Measurements from ENCODE around the gene CCDC196.
"Not testable (repeated sequence)": the region's sequence is repeated elsewhere in the genome, so short reads cannot be mapped to it uniquely, and the experiment has no call there.

Gene CCDC196

GRCh38 chr14:66496188-66496807, 10.1 kb downstream of the CCDC196 start:
- FAIRE-seq: no peak

- no peak for FAIRE-seq
Measured at GRCh38 chr14:66496911-66497310, 10.7 kb downstream of the CCDC196 start.

- FAIRE-seq: no peak
Measured at GRCh38 chr14:66498311-66498710, 12.1 kb downstream of the CCDC196 start.

- no peak for FAIRE-seq
Measured at GRCh38 chr14:66501592-66501991, 15.4 kb downstream of the CCDC196 start.

- not testable (repeated sequence) for FAIRE-seq
Measured at GRCh38 chr14:66502836-66503235, 16.7 kb downstream of the CCDC196 start.

GRCh38 chr14:66503532-66503931, 17.4 kb downstream of the CCDC196 start:
- no peak for FAIRE-seq

GRCh38 chr14:66507181-66507721, 21.1 kb downstream of the CCDC196 start:
- FAIRE-seq: no peak

- no peak for FAIRE-seq
Measured at GRCh38 chr14:66507722-66508546, 21.8 kb downstream of the CCDC196 start, which contains the start of gene GPHN. Gene GPHN (plus strand): TSS chr14:66508147.

- FAIRE-seq: no peak
Measured at GRCh38 chr14:66508547-66508845, 22.3 kb downstream of the CCDC196 start.

- no peak for FAIRE-seq
Measured at GRCh38 chr14:66508846-66509621, 22.9 kb downstream of the CCDC196 start.

- no peak for FAIRE-seq
Measured at GRCh38 chr14:66509874-66510273, 23.7 kb downstream of the CCDC196 start.

- no peak for FAIRE-seq
Measured at GRCh38 chr14:66511849-66512248, 25.7 kb downstream of the CCDC196 start.

- FAIRE-seq: no peak
Measured at GRCh38 chr14:66514213-66514612, 28.0 kb downstream of the CCDC196 start.

- FAIRE-seq: no peak
Measured at GRCh38 chr14:66530526-66530925, 44.4 kb downstream of the CCDC196 start.

- FAIRE-seq: no peak
Measured at GRCh38 chr14:66539034-66539433, 52.9 kb downstream of the CCDC196 start.

- no peak for FAIRE-seq
Measured at GRCh38 chr14:66540038-66540437, 53.9 kb downstream of the CCDC196 start.

GRCh38 chr14:66541627-66542026, 55.5 kb downstream of the CCDC196 start:
- no peak for FAIRE-seq

GRCh38 chr14:66543996-66544395, 57.8 kb downstream of the CCDC196 start:
- no peak for FAIRE-seq

- not testable (repeated sequence) for FAIRE-seq
Measured at GRCh38 chr14:66545191-66545590, 59.0 kb downstream of the CCDC196 start.

GRCh38 chr14:66545751-66546150, 59.6 kb downstream of the CCDC196 start:
- FAIRE-seq: not testable (repeated sequence)

Data from colon (tissue), 2 donors.